ENCODE data around the gene USP6NL.

DNA sequence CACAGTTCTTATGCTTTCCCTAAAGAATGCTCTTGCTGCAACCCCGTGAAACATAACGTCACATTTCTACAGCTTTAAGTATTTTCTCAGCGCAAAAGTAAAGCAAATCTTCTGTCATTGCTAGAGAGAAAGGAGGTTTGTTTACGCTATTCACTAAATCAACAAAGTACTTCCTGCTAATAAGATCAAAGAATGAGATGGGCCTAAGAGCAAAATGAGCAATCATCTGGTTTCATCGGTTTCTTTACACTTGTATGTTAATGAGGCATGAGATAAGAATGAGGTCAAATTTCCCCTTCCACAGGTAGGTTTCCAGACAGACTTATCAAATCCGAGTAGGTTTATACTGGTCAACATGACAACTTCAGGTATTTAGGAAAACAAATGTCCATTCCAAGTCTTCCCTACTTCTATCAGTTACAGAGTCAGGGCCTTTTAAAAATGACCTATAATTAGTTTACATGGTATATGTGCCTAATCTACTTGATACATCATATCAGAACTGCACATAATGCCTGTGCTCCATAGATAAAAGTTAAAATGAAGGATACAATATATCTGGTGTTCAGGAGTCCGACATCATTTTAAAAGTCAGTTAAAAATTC lies 8.4 kb downstream of the USP6NL start:
- TF ChIP-seq NFIC (IDR thresholded peaks at IDR 0.05; ENCODE audit: borderline replicate concordance) (no peak), POLR2AphosphoS5 (IDR thresholded peaks at IDR 0.05; ENCODE audit: low read depth, low read length) (no peak), IRF3 (IDR thresholded peaks at IDR 0.05; ENCODE audit: low read depth, low read length) (no peak), EP300 (IDR thresholded peaks at IDR 0.05; ENCODE audit: borderline replicate concordance in 1 of 2, low read depth in 1 of 2, low read length in 1 of 2) (no peak), ZBTB33 (IDR thresholded peaks at IDR 0.05; ENCODE audit: borderline replicate concordance, low read depth) (no peak)
- TF ChIP-seq, protein P1, sequence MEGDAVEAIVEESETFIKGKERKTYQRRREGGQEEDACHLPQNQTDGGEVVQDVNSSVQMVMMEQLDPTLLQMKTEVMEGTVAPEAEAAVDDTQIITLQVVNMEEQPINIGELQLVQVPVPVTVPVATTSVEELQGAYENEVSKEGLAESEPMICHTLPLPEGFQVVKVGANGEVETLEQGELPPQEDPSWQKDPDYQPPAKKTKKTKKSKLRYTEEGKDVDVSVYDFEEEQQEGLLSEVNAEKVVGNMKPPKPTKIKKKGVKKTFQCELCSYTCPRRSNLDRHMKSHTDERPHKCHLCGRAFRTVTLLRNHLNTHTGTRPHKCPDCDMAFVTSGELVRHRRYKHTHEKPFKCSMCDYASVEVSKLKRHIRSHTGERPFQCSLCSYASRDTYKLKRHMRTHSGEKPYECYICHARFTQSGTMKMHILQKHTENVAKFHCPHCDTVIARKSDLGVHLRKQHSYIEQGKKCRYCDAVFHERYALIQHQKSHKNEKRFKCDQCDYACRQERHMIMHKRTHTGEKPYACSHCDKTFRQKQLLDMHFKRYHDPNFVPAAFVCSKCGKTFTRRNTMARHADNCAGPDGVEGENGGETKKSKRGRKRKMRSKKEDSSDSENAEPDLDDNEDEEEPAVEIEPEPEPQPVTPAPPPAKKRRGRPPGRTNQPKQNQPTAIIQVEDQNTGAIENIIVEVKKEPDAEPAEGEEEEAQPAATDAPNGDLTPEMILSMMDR (IDR thresholded peaks at IDR 0.05): no peak
- TF ChIP-seq, protein P2, sequence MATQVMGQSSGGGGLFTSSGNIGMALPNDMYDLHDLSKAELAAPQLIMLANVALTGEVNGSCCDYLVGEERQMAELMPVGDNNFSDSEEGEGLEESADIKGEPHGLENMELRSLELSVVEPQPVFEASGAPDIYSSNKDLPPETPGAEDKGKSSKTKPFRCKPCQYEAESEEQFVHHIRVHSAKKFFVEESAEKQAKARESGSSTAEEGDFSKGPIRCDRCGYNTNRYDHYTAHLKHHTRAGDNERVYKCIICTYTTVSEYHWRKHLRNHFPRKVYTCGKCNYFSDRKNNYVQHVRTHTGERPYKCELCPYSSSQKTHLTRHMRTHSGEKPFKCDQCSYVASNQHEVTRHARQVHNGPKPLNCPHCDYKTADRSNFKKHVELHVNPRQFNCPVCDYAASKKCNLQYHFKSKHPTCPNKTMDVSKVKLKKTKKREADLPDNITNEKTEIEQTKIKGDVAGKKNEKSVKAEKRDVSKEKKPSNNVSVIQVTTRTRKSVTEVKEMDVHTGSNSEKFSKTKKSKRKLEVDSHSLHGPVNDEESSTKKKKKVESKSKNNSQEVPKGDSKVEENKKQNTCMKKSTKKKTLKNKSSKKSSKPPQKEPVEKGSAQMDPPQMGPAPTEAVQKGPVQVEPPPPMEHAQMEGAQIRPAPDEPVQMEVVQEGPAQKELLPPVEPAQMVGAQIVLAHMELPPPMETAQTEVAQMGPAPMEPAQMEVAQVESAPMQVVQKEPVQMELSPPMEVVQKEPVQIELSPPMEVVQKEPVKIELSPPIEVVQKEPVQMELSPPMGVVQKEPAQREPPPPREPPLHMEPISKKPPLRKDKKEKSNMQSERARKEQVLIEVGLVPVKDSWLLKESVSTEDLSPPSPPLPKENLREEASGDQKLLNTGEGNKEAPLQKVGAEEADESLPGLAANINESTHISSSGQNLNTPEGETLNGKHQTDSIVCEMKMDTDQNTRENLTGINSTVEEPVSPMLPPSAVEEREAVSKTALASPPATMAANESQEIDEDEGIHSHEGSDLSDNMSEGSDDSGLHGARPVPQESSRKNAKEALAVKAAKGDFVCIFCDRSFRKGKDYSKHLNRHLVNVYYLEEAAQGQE (IDR thresholded peaks at IDR 0.05; ENCODE audit: low read depth, low read length): no peak
